ENCODE measurements around the gene CAB39L. TPM values are rescaled to one million over a fixed set of nuclear protein-coding genes. Genes with fewer than 3 reads are reported as not detected.

The CAB39L gene
- total and polyA plus RNA-seq, 4 donors, result 5.6 to 13.9 (median 10.0) TPM

- no peaks in the 10 kb centered on the region for H3K27me3 ChIP-seq (ENCODE audit: control insufficient read depth in 3 of 3, insufficient read depth in 3 of 3, low read length in 2 of 3)
- no peaks in the 10 kb centered on the region for H3K9me3 ChIP-seq (ENCODE audit: control insufficient read depth in 4 of 4, insufficient read depth in 3 of 4, low read length in 3 of 4)
- WGBS, 2 donors, result 79 to 80% methylated on average over 3 of the region's 3 CpGs
- H3K4me1 ChIP-seq (ENCODE audit: control insufficient read depth in 5 of 5, insufficient read depth in 5 of 5, low read length in 5 of 5), result no peaks in the 10 kb centered on the region
- TF ChIP-seq CTCF (IDR thresholded peaks at IDR 0.05; ENCODE audit: control extremely low read depth, extremely low read depth), result no peak
- no peak overlapping the region for H3K9ac ChIP-seq (ENCODE audit: insufficient read depth in 1 of 2, low read length in 2 of 2)
- no peak for DNase-seq
- no peak overlapping the region for H3K27ac ChIP-seq (ENCODE audit: low read depth in 1 of 2, low read length in 1 of 2)
- no peak for ATAC-seq (ENCODE audit: insufficient read depth, low FRiP score)
- no peak overlapping the region for H3K4me3 ChIP-seq
- H3K36me3 ChIP-seq (ENCODE audit: control insufficient read depth in 4 of 4, insufficient read depth in 4 of 4, low read length in 4 of 4), result peaks cover 0 to 2% (median 0%) of the 10 kb centered on the region in 4 donors
Observed at GRCh38 chr13:49417161-49417560, 26.7 kb downstream of the CAB39L start.

- TF ChIP-seq CTCF (IDR thresholded peaks at IDR 0.05; ENCODE audit: control extremely low read depth, extremely low read depth), result no peak
- Histone ChIP-seq H3K9ac (ENCODE audit: insufficient read depth in 1 of 2, low read length in 2 of 2) (no peak overlapping the region), H3K4me1 (ENCODE audit: control insufficient read depth in 5 of 5, insufficient read depth in 5 of 5, low read length in 5 of 5) (peaks cover 0 to 1% (median 0%) of the 10 kb centered on the region in 5 donors), H3K9me3 (ENCODE audit: control insufficient read depth in 4 of 4, insufficient read depth in 3 of 4, low read length in 3 of 4) (no peaks in the 10 kb centered on the region), H3K27ac (ENCODE audit: low read depth in 1 of 2, low read length in 1 of 2) (no peak overlapping the region), H3K4me3 (no peak overlapping the region), H3K36me3 (ENCODE audit: control insufficient read depth in 4 of 4, insufficient read depth in 4 of 4, low read length in 4 of 4) (peaks cover 0 to 2% (median 0%) of the 10 kb centered on the region in 4 donors), H3K27me3 (ENCODE audit: control insufficient read depth in 3 of 3, insufficient read depth in 3 of 3, low read length in 2 of 3) (no peaks in the 10 kb centered on the region)
- ATAC-seq (ENCODE audit: insufficient read depth, low FRiP score) (no peak), DNase-seq (no peak)
- 67 to 96% methylated on average over 2 of the region's 2 CpGs for WGBS, 2 donors
Observed at GRCh38 chr13:49412749-49413148, 31.1 kb downstream of the CAB39L start.

- 96 to 98% methylated on average over 5 of the region's 5 CpGs for WGBS, 2 donors
- Histone ChIP-seq H3K4me1 (ENCODE audit: control insufficient read depth in 5 of 5, insufficient read depth in 5 of 5, low read length in 5 of 5) (peaks cover 0 to 1% (median 0%) of the 10 kb centered on the region in 5 donors), H3K4me3 (no peak overlapping the region), H3K9me3 (ENCODE audit: control insufficient read depth in 4 of 4, insufficient read depth in 3 of 4, low read length in 3 of 4) (no peaks in the 10 kb centered on the region), H3K27ac (ENCODE audit: low read depth in 1 of 2, low read length in 1 of 2) (no peak overlapping the region), H3K27me3 (ENCODE audit: control insufficient read depth in 3 of 3, insufficient read depth in 3 of 3, low read length in 2 of 3) (no peaks in the 10 kb centered on the region), H3K36me3 (ENCODE audit: control insufficient read depth in 4 of 4, insufficient read depth in 4 of 4, low read length in 4 of 4) (peaks cover 0 to 2% (median 0%) of the 10 kb centered on the region in 4 donors), H3K9ac (ENCODE audit: insufficient read depth in 1 of 2, low read length in 2 of 2) (no peak overlapping the region)
- ATAC-seq (ENCODE audit: insufficient read depth, low FRiP score), result no peak
- no peak for DNase-seq
- no peak for TF ChIP-seq CTCF (IDR thresholded peaks at IDR 0.05; ENCODE audit: control extremely low read depth, extremely low read depth)
Observed at GRCh38 chr13:49411353-49411752, 32.5 kb downstream of the CAB39L start.

- ATAC-seq (ENCODE audit: insufficient read depth, low FRiP score), result no peak
- no peak for DNase-seq
- no peak overlapping the region for H3K9ac ChIP-seq (ENCODE audit: insufficient read depth in 1 of 2, low read length in 2 of 2)
- H3K27ac ChIP-seq (ENCODE audit: low read depth in 1 of 2, low read length in 1 of 2), result no peak overlapping the region
- H3K9me3 ChIP-seq (ENCODE audit: control insufficient read depth in 4 of 4, insufficient read depth in 3 of 4, low read length in 3 of 4), result no peaks in the 10 kb centered on the region
- H3K27me3 ChIP-seq (ENCODE audit: control insufficient read depth in 3 of 3, insufficient read depth in 3 of 3, low read length in 2 of 3), result no peaks in the 10 kb centered on the region
- H3K4me1 ChIP-seq (ENCODE audit: control insufficient read depth in 5 of 5, insufficient read depth in 5 of 5, low read length in 5 of 5), result peaks cover 0 to 1% (median 0%) of the 10 kb centered on the region in 5 donors
- H3K36me3 ChIP-seq (ENCODE audit: control insufficient read depth in 4 of 4, insufficient read depth in 4 of 4, low read length in 4 of 4), result peaks cover 0 to 2% (median 0%) of the 10 kb centered on the region in 4 donors
- H3K4me3 ChIP-seq, result no peak overlapping the region
- no peak for TF ChIP-seq CTCF (IDR thresholded peaks at IDR 0.05; ENCODE audit: control extremely low read depth, extremely low read depth)
Observed at GRCh38 chr13:49410477-49410876, 33.4 kb downstream of the CAB39L start.

Data from lung (tissue), 12 donors.